ENCODE data around the gene TSPAN16.
"Not testable (repeated sequence)": the region's sequence is repeated elsewhere in the genome, so short reads cannot be mapped to it uniquely, and the experiment has no call there.

TSPAN16 gene

GRCh38 chr19:11306337-11306736 is 10.4 kb downstream of the TSPAN16 start:
- Histone ChIP-seq H3K4me1 (ENCODE audit: insufficient read depth, low read length, poor library complexity, severe bottlenecking) (no peaks in the 10 kb centered on the region), H3K79me2 (ENCODE audit: insufficient read depth, low read length) (no peaks in the 10 kb centered on the region), H3K4me2 (ENCODE audit: low read depth, low read length, poor library complexity, severe bottlenecking) (no peak overlapping the region), H3K36me3 (ENCODE audit: insufficient read depth, low read length) (no peaks in the 10 kb centered on the region), H3K27me3 (ENCODE audit: insufficient read depth, low read length, poor library complexity, severe bottlenecking) (no peaks in the 10 kb centered on the region), H3K9me3 (ENCODE audit: insufficient read depth, low read depth, low read length) (no peaks in the 10 kb centered on the region), H3F3A (ENCODE audit: low read depth) (no peaks in the 10 kb centered on the region), H3K9me2 (replicated peaks; ENCODE audit: low read depth, low read length) (no peaks in the 10 kb centered on the region), H4K20me1 (ENCODE audit: insufficient read depth, low read length, poor library complexity, severe bottlenecking) (no peaks in the 10 kb centered on the region), H3K9ac (ENCODE audit: low read depth, low read length, poor library complexity, severe bottlenecking) (no peak overlapping the region), H2AFZ (ENCODE audit: low read length) (no peak overlapping the region), H3K4me3 (ENCODE audit: low read length, poor library complexity, severe bottlenecking) (no peak overlapping the region)
- TF ChIP-seq CTCF (conservative IDR thresholded peaks at IDR 0.05; ENCODE audit: low read length) (no peak), EZH2phosphoT487 (IDR thresholded peaks at IDR 0.05; ENCODE audit: borderline replicate concordance) (no peak)

GRCh38 chr19:11320278-11320995 is 24.5 kb downstream of the TSPAN16 start:
- H3K9ac ChIP-seq (ENCODE audit: low read depth, low read length, poor library complexity, severe bottlenecking); H3K27me3 ChIP-seq (ENCODE audit: insufficient read depth, low read length, poor library complexity, severe bottlenecking); H3K4me2 ChIP-seq (ENCODE audit: low read depth, low read length, poor library complexity, severe bottlenecking); H3K79me2 ChIP-seq (ENCODE audit: insufficient read depth, low read length); H3F3A ChIP-seq (ENCODE audit: low read depth); H4K20me1 ChIP-seq (ENCODE audit: insufficient read depth, low read length, poor library complexity, severe bottlenecking); H3K9me3 ChIP-seq (ENCODE audit: insufficient read depth, low read depth, low read length); H2AFZ ChIP-seq (ENCODE audit: low read length); H3K4me3 ChIP-seq (ENCODE audit: low read length, poor library complexity, severe bottlenecking); H3K9me2 ChIP-seq (replicated peaks; ENCODE audit: low read depth, low read length); H3K36me3 ChIP-seq (ENCODE audit: insufficient read depth, low read length): not testable (repeated sequence)
- peaks cover 44% of the 10 kb centered on the region for H3K4me1 ChIP-seq (ENCODE audit: insufficient read depth, low read length, poor library complexity, severe bottlenecking)

GRCh38 chr19:11321191-11322126 is 25.5 kb downstream of the TSPAN16 start:
- peaks cover 5% of the 10 kb centered on the region; the same call in 1 of the 2 replicates for H3K79me2 ChIP-seq (ENCODE audit: insufficient read depth, low read length)
- peaks cover 6% of the 10 kb centered on the region; the same call in 1 of the 2 replicates for H3F3A ChIP-seq (ENCODE audit: low read depth)
- H3K36me3 ChIP-seq (ENCODE audit: insufficient read depth, low read length) = no peaks in the 10 kb centered on the region
- no peaks in the 10 kb centered on the region for H3K9me2 ChIP-seq (replicated peaks; ENCODE audit: low read depth, low read length)
- no peaks in the 10 kb centered on the region for H3K9me3 ChIP-seq (ENCODE audit: insufficient read depth, low read depth, low read length)
- H2AFZ ChIP-seq (ENCODE audit: low read length) = no peak overlapping the region
- H3K4me1 ChIP-seq (ENCODE audit: insufficient read depth, low read length, poor library complexity, severe bottlenecking) = peaks cover 48% of the 10 kb centered on the region
- H3K4me2 ChIP-seq (ENCODE audit: low read depth, low read length, poor library complexity, severe bottlenecking) = peak overlapping the region; percentile 10
- no peaks in the 10 kb centered on the region for H3K27me3 ChIP-seq (ENCODE audit: insufficient read depth, low read length, poor library complexity, severe bottlenecking)
- H3K9ac ChIP-seq (ENCODE audit: low read depth, low read length, poor library complexity, severe bottlenecking) = peak overlapping the region; percentile 92
- H3K4me3 ChIP-seq (ENCODE audit: low read length, poor library complexity, severe bottlenecking) = no peak overlapping the region
- TF ChIP-seq EZH2phosphoT487 (IDR thresholded peaks at IDR 0.05; ENCODE audit: borderline replicate concordance) = no peak
- peak; percentile 28; the same call in 1 of the 2 replicates for TF ChIP-seq CTCF (conservative IDR thresholded peaks at IDR 0.05; ENCODE audit: low read length)
- H4K20me1 ChIP-seq (ENCODE audit: insufficient read depth, low read length, poor library complexity, severe bottlenecking) = no peaks in the 10 kb centered on the region

All from Loucy (cell line).